GM10248 (cell line): ENCODE measurements around the gene CALR3.

Experiments used
- CTCF ChIA-PET: fragments of 300-600 bp; sonication (Branson Sonifier 250); formaldehyde crosslinking; extraction: SDS; loops from one replicate; lab custom pipeline; 2021; ENCODE audit warnings: antibody characterized with exemption; lab: Yijun Ruan, JAX
- POLR2A ChIA-PET: fragments of 350-650 bp; sonication (Branson Sonifier 250); formaldehyde crosslinking; extraction: SDS; loops from one replicate; lab custom pipeline; 2020; ENCODE audit warnings: antibody characterized with exemption; lab: Yijun Ruan, JAX
- DNase-seq: peaks from one replicate; pipeline ENCODE4 v3.0.0; 2012; ENCODE audit errors: extremely low spot score
- TF ChIP-seq, protein P1 (sequence below): IDR thresholded peaks from 2 replicates; pipeline ENCODE4 v1.5.1; 2012; ENCODE audit warnings: mild to moderate bottlenecking, low read depth; ENCODE audit errors: extremely low read depth, missing control alignments, control extremely low read depth

The CALR3 gene

DNA sequence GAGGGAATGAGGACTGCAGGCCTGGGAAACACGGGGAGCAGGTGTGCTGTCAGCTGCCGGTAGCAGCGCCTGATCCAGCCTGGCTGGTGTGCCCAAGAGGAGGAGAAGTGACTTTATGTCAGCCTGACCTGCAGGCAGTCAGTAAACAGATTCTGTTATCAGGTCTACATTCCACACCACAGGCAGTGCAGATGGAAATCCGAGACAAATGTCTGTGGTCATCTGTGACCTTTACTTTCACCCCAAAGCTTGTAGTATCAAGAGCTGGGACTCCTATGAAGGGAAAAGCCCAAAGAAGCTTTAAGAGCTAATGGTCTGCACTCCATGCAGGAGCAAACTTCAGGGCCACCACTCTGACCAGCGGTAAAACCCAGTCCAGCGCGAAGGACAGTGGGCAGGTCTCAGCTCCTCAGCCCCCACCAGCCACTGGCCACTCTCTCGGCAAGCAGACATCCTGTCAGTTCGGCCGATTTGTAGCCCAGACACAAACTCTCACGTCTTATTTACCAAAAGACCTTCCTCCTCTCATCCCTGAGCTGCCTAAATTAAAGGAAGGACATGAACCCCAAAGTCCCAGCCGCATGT lies 31.9 kb downstream of the CALR3 start:
- TF ChIP-seq, protein P1, sequence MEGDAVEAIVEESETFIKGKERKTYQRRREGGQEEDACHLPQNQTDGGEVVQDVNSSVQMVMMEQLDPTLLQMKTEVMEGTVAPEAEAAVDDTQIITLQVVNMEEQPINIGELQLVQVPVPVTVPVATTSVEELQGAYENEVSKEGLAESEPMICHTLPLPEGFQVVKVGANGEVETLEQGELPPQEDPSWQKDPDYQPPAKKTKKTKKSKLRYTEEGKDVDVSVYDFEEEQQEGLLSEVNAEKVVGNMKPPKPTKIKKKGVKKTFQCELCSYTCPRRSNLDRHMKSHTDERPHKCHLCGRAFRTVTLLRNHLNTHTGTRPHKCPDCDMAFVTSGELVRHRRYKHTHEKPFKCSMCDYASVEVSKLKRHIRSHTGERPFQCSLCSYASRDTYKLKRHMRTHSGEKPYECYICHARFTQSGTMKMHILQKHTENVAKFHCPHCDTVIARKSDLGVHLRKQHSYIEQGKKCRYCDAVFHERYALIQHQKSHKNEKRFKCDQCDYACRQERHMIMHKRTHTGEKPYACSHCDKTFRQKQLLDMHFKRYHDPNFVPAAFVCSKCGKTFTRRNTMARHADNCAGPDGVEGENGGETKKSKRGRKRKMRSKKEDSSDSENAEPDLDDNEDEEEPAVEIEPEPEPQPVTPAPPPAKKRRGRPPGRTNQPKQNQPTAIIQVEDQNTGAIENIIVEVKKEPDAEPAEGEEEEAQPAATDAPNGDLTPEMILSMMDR: no peak
- ChIA-PET CTCF (interaction anchor here (1.1 to 2.2 kb wide), 4 partner anchors 10 to 27 kb away, joined by 3 to 8 read pairs (median 4); no protein-coding TSS in a partner anchor), POLR2A (no interaction called here)
- no peak for DNase-seq

DNA sequence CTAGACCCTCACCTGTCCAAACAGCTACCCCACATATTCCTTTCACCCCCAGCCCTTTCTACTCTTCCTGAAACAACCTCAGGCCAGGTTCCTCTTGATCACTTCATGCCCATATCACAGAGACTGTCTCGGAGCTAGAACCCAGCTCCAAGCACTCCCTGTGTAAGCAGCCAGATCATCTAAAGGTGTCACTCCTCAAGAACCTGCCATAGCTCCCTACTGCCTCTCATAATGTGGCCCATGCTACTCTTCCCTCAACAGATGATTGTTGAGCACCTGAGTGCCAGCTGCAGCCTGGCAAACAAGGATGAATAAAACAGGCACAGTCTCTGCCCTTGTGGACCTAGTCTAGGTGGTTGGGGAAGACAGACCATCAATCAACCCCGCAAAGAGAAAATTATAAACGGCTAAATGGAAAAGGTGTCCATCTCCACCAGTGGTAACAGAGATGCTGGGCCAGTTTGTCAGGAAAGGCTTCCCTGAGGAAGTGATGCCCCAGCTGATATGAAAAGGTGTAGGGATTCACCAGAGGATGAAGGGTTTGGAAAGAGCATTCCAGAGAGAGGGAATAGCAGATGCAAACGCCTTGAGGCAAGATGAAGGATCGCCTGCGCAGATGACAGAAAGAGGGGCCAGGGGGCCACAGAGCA lies 32.5 kb downstream of the CALR3 start:
- ChIA-PET CTCF (interaction anchor here (1.1 to 2.2 kb wide), 5 partner anchors 9 to 26 kb away, joined by 3 to 8 read pairs (median 4); no protein-coding TSS in a partner anchor), POLR2A (no interaction called here)
- TF ChIP-seq, protein P1: no peak
- no peak for DNase-seq

DNA sequence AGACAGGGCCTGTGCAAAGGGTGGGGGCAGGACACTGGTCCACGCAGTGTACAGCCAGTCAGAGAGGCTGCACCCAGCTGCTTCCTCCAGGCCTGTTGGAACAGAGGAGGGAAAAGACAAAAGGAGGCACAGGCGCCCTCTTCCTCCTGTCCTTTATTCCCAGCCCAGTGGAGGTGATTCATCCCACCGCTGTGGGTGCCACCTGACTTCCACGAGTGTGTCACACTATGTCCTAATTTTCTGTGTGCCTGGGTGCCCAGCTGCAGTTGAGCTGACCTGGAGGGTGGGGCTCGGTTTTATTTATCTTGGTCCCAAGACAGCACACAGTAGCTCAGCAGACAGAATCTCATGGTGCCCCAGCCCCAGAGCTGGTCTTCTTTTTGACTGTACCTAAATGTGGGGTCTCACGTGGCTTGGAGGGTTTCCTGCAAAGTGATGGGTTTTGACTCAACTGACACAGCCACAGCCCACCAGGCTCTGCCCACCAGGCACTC lies 33.2 kb downstream of the CALR3 start:
- DNase-seq: no peak
- TF ChIP-seq, protein P1: no peak
- ChIA-PET POLR2A (interaction anchor here (1.0 kb wide), 1 partner anchor 19 kb away, joined by 3 read pairs; no protein-coding TSS in a partner anchor), CTCF (interaction anchor here (1.4 to 2.2 kb wide), 3 partner anchors 8 to 20 kb away, joined by 4 to 8 read pairs (median 5); no protein-coding TSS in a partner anchor)

DNA sequence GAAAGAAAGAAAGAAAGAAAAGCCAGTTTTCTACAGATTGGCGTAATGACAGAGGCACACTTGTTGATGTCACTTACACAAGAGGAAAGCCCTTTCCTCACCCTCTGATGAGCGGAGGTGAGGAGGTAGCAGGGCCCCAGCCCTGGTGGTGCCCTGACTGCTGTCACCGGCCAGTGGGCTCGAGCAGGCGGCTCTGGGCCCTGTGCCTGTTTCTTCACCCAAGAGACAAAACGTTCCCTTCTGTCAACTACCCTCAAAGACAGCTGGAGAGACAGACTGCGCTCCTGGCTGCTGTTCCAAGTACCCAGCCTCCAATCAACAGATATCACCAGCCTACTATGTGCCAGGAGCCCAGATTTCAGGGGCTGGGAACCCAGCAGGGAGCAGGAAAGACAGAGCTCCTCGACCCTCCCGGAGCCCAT lies 34.3 kb downstream of the CALR3 start:
- TF ChIP-seq, protein P1: no peak
- DNase-seq: no peak
- ChIA-PET CTCF (interaction anchor here (1.3 to 1.4 kb wide), 2 partner anchors 9 to 19 kb away, joined by 4 to 5 read pairs; no protein-coding TSS in a partner anchor), POLR2A (interaction anchor here (0.7 kb wide), 1 partner anchor 67 kb away, joined by 3 read pairs; no protein-coding TSS in a partner anchor)

DNA sequence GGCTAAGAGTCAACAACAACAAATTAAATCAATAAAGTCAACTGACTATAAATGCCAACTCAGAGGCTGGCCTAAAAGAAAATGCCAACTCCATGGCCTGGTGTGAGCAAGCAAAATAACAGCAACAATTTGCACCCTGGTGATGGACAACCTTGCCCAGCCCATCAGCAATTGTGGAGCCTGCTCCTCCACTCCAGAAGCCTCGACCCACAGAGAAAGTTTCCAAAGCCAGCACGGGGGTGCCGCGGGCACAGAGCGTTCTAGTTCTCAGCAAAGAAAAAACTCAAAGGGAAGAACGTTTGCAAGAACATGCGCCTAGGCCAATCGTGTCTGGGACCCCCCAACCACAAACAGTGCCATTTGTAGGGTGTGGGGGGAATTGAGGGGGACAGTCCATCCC lies 35.5 kb downstream of the CALR3 start:
- POLR2A ChIA-PET: no interaction called here
- CTCF ChIA-PET: interaction anchor here (1.0 to 1.5 kb wide), 2 partner anchors 10 to 19 kb away, joined by 3 to 6 read pairs; no protein-coding TSS in a partner anchor
- DNase-seq: no peak
- TF ChIP-seq, protein P1: no peak

DNA sequence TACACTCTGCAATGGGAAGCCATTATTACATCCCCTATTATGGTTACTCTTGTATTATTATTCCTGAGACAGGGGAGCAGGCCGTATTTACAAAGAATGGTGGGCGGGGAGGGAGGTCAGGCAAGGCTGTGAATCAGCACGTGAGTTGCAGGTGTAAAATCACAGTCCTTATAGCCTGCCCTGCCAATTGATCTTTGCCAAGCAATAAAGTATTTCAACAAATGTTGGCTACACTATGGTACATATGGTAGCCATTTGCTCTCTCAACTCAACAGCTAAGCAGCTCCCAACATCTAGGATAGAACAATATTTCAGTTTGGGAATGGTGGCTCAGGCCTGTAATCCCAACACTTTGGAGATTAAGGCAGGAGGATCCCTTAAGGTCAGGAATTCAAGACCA lies 36.3 kb downstream of the CALR3 start:
- ChIA-PET CTCF (interaction anchor here (1.0 to 1.5 kb wide), 2 partner anchors 11 to 18 kb away, joined by 3 to 6 read pairs; no protein-coding TSS in a partner anchor), POLR2A (no interaction called here)
- TF ChIP-seq, protein P1: no peak
- no peak for DNase-seq
